Activated CD8-positive, alpha-beta memory T cell treated with anti-CD3 and anti-CD28 coated beads for 48 hours (primary cell): ENCODE measurements around the gene NTRK3.
"Not testable (repeated sequence)": the region's sequence is repeated elsewhere in the genome, so short reads cannot be mapped to it uniquely, and the experiment has no call there.

ENCODE experiments used
- DNase-seq, 3 experiments: peaks; one replicate each; pipeline ENCODE4 v3.0.0-alpha.2; 2020; ENCODE audit warnings: low read depth in 2 of 3, low spot score in 2 of 3

Gene NTRK3

GRCh38 chr15:88076328-88076727, 180.2 kb downstream of the NTRK3 start:
- DNase-seq, result no peak

DNA sequence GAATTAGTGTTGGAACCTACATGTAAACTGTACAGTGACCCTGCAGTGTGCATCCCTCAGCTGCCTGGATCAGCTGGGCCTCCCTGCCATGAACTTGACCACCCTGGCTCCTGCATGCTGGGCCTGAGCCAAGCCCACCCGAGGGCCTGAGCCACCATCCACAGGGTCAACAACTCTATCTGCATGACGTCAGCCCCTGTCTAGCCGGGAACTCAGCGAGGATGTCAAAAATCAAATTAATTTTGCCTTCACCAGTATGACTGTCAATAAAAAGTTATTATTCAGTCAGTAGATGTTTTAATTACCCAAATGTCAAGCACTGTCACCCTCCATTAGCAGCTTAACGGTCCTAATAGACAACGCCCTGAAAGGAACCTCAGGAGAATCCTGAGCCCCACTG, 181.4 kb downstream of the NTRK3 start:
- no peak for DNase-seq

GRCh38 chr15:88074386-88074785, 182.2 kb downstream of the NTRK3 start:
- no peak for DNase-seq

DNA sequence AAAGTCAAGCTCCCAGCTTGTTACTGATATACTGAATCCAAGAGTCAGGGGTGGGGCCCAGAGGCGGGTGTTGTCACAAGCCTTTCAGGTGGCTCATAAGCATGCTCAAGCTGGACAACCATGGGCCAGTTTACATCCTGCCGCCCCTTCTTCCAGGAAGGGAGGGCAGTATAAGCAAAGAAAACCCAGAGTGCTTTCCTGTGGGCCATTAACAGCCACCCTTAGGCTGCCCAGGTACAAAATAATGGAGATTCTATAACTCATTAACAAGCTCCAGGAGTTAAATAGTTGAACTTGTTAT, 183.2 kb downstream of the NTRK3 start:
- DNase-seq, result no peak

DNA sequence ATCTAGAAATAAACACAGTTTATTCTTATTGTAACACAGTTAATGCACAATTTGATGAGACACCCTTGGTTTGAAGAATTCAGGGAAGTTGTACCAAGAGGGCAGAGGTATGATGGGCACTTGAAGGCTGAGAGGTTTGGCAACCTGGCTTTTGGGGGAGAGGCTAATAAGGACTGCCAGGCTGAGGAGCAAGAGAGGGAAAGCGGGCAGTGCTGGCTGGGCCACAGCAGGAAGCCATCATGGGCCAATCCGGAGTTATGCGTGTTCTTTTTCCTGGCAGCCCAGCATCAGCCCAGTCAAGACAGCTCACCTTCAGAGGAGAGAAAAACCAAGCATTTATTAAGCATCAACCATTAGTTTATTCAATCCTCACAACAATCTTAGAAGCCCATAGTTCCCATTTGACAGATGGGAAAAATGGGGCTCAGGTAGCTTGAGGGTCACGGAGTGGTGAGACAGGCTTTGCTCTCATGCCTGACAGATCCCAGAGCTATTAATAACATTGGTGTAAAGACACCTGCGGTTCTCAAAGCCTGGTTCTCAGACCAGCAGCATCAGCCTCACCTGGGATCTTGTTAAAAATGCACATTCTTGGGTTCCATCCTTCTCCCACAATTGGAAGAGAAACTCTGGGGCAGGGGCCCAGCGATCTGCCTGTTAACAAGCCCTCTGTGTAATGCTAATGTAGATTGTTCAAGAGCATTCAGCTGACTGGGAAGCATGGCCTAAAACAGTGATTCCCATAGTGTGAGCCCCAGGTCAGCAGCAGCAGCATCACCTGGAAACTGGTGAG, 183.7 kb downstream of the NTRK3 start:
- no peak for DNase-seq

GRCh38 chr15:88072133-88072532, 184.4 kb downstream of the NTRK3 start:
- DNase-seq, result not testable (repeated sequence)

GRCh38 chr15:88071141-88071540, 185.4 kb downstream of the NTRK3 start:
- DNase-seq, result no peak

- no peak for DNase-seq
Measured at GRCh38 chr15:88069561-88069960, 187.0 kb downstream of the NTRK3 start.

GRCh38 chr15:88067331-88067685, 189.2 kb downstream of the NTRK3 start:
- no peak for DNase-seq

GRCh38 chr15:88066636-88067330, 189.8 kb downstream of the NTRK3 start:
- no peak for DNase-seq

DNA sequence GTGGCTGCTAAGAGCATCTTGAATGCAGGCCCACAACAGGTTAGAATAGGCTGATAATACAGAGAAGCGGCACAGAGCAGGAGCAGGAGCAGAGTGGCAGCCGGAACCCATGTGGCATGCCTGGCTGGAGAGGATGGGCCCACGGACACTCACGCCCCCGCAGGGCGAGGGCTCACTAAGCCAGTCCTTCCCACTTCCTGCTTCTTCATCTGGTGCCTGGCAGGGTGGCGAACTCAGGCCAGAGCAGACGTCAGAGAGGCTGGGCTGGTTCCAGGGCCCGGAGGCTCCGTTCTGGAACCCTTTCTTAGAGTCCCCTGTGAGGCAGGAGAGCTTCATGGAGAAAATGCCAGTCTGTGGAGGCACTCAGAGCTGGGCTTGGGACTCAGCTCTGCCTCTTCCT, 195.1 kb downstream of the NTRK3 start:
- no peak for DNase-seq

GRCh38 chr15:88060383-88060782, 196.2 kb downstream of the NTRK3 start:
- DNase-seq, result no peak

DNA sequence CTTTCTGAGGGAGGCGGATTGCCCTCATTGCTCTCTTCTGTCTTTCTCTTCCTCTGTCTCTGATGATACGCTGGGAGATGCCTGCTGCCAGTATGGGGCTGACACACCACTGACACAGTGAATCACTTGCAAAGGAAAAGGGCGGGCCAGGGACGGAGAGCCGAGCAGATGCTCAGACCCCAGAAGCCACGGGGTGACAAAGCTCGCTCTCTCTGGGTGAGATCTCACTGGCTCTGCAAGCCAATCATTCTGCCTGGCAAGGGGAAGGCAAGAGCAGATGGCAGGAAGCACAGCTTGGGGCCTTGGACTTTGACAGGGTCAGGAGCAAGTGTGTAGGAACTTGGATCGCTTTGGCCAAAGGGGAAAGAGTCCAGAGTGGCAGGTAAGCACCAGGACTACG, 198.7 kb downstream of the NTRK3 start:
- DNase-seq, result no peak

DNA sequence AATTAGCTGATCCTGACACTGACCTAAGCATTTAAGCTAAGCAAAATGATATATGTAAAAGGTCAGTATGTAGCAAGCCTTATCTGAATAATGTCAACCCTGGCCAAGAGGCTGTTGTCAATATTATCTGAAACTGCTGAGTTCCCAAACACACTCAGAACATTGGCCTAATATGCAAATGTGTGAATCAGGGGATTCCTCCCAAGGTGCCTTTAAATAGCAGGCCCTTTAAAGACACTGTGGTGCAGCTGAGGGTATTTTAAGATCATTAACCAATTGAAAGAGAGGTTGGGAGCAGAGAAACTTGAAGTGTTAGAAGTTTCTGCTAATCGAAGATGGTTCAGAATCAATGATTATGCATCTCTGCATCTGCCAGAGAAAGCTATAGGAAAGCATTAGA, 207.0 kb downstream of the NTRK3 start:
- no peak for DNase-seq

GRCh38 chr15:88048755-88049154, 207.8 kb downstream of the NTRK3 start:
- no peak for DNase-seq

GRCh38 chr15:88048237-88048636, 208.3 kb downstream of the NTRK3 start:
- no peak for DNase-seq

- DNase-seq, result no peak
Measured at GRCh38 chr15:88046576-88047129, 209.9 kb downstream of the NTRK3 start.

DNA sequence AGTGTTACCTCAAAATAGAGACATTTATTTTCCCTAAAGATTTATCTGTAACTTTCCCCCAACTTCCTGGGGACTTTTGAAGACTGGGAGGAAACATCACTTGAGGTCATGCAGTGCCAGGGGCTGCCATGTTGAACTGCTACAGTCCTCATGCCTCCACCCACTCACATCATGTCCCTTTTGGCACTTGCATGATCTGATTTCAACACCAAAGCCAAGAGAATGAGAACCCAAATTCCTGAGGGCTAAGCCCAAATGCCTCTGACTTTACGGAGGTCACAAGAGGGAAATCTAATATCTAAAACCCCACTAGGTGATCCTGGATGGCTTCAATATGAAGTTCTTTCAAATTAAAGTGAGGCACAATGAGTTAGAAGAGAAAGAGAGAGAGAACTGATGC, 213.1 kb downstream of the NTRK3 start:
- DNase-seq, result no peak

DNA sequence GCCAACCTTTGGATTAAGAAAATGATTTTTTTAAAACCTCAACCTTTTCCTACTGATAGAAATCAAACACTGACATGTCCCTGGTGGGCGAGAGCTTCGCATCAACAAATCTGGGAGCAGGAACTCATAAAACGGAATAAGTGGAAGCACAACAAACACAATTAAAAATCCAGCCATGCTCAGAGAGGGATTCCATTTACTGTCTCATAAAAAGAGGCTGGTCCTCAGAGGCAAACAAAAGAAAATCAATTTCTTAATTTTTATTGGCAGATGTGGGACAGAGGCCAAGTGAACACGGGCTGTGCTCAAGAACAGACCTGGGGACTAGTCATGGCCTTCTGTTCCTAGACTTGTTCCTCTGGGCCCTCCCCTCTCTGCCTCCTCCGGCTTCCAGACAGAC, 214.5 kb downstream of the NTRK3 start:
- DNase-seq, result no peak

- DNase-seq, result no peak
Measured at GRCh38 chr15:88040516-88040915, 216.0 kb downstream of the NTRK3 start.

GRCh38 chr15:88038261-88038660, 218.3 kb downstream of the NTRK3 start:
- DNase-seq, result no peak

DNA sequence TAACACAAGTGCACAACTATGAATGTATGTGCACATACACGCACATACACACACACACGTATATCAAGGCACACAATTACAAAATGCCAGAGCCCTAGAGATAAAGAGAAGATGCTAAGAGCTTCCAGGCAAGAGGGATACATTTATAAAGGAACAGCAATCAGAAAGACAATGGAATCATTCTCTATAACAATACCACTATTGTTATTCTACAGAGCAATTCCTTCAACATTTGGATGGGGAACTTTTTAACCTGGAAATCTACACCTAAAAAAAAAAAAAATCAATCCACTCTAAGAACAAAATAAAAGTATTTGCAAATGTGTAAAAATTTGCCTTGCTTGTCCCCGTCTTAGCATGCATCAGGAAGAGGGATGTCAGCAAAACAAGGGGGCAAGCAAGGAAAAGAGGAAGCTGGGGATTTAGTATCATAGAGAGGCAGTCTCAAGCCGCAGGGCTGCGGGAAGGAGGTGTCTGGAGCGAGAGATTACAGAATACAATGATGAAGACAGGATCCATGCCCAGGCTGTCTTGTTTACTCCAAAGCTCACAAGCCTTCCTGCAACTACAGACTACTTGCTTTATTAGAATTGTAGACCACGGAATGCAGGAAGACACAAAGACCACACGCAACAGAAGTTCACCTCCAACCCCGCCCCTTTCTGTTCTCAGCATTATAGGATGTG, 220.2 kb downstream of the NTRK3 start:
- DNase-seq, result no peak
